PC-3 (cell line): ENCODE measurements around the gene PRAMEF17.
"Not testable (repeated sequence)": the region's sequence is repeated elsewhere in the genome, so short reads cannot be mapped to it uniquely, and the experiment has no call there.

ENCODE experiments used
- CTCF ChIP-seq: fragments of 300-600 bp; sonication (generic); conservative IDR thresholded peaks from 2 replicates; pipeline ENCODE4 v1.5.1; 2017; ENCODE audit warnings: antibody characterized with exemption, low read depth, mild to moderate bottlenecking, low read length
- EZH2 ChIP-seq: fragments of 300-600 bp; sonication (generic); IDR thresholded peaks from one replicate; pipeline ENCODE4 v1.6.1; 2017; ENCODE audit warnings: antibody characterized with exemption, mild to moderate bottlenecking, low read length; ENCODE audit not compliant: unreplicated experiment
- EZH2phosphoT487 ChIP-seq: fragments of 300-600 bp; sonication (generic); IDR thresholded peaks from 2 replicates; pipeline ENCODE4 v1.6.1; 2018; ENCODE audit warnings: mild to moderate bottlenecking, antibody characterized with exemption, low read length, borderline replicate concordance

GRCh38 chr1:13356774-13357173, 32.7 kb upstream of the PRAMEF17 start:
- peak; percentile 49 for TF ChIP-seq CTCF
- TF ChIP-seq EZH2phosphoT487, EZH2: not testable (repeated sequence)
